Measurements from ENCODE around the gene MRFAP1.

Gene MRFAP1

GRCh38 chr4:6601661-6602250 lies 38.7 kb upstream of the MRFAP1 start:
- H3K36me3 ChIP-seq, result peaks cover 99% of the 10 kb centered on the region

GRCh38 chr4:6602289-6602688 lies 38.2 kb upstream of the MRFAP1 start:
- H3K27ac ChIP-seq, result no peak overlapping the region

More at GRCh38 chr4:6601661-6602250, 38.7 kb upstream of the MRFAP1 start:
- Histone ChIP-seq H3K27me3 (no peaks in the 10 kb centered on the region), H3K9me3 (no peaks in the 10 kb centered on the region), H3K4me3 (ENCODE audit: low read depth in 1 of 2, low read length in 1 of 2) (no peak overlapping the region), H3K27ac (no peak overlapping the region), H3K4me1 (ENCODE audit: control insufficient read depth in 1 of 2, insufficient read depth in 1 of 2, low read depth in 1 of 2, low read length in 1 of 2) (no peaks in the 10 kb centered on the region)
- TF ChIP-seq CTCF (IDR thresholded peaks at IDR 0.05), result no peak

GRCh38 chr4:6603128-6603527 lies 37.4 kb upstream of the MRFAP1 start:
- Histone ChIP-seq H3K4me1 (ENCODE audit: control insufficient read depth in 1 of 2, insufficient read depth in 1 of 2, low read depth in 1 of 2, low read length in 1 of 2) (no peaks in the 10 kb centered on the region), H3K36me3 (peaks cover 99% of the 10 kb centered on the region), H3K4me3 (ENCODE audit: low read depth in 1 of 2, low read length in 1 of 2) (no peak overlapping the region), H3K27me3 (no peaks in the 10 kb centered on the region), H3K27ac (no peak overlapping the region), H3K9me3 (no peaks in the 10 kb centered on the region)
- TF ChIP-seq CTCF (IDR thresholded peaks at IDR 0.05), result no peak

More at GRCh38 chr4:6602289-6602688, 38.2 kb upstream of the MRFAP1 start:
- H3K36me3 ChIP-seq, result peaks cover 99% of the 10 kb centered on the region
- no peak for TF ChIP-seq CTCF (IDR thresholded peaks at IDR 0.05)
- H3K4me3 ChIP-seq (ENCODE audit: low read depth in 1 of 2, low read length in 1 of 2), result no peak overlapping the region
- H3K4me1 ChIP-seq (ENCODE audit: control insufficient read depth in 1 of 2, insufficient read depth in 1 of 2, low read depth in 1 of 2, low read length in 1 of 2), result no peaks in the 10 kb centered on the region
- no peaks in the 10 kb centered on the region for H3K9me3 ChIP-seq
- no peaks in the 10 kb centered on the region for H3K27me3 ChIP-seq

- Histone ChIP-seq H3K4me1 (ENCODE audit: control insufficient read depth in 1 of 2, insufficient read depth in 1 of 2, low read depth in 1 of 2, low read length in 1 of 2) (no peaks in the 10 kb centered on the region), H3K9me3 (no peaks in the 10 kb centered on the region), H3K27ac (no peak overlapping the region), H3K4me3 (ENCODE audit: low read depth in 1 of 2, low read length in 1 of 2) (no peak overlapping the region), H3K36me3 (peaks cover 100% of the 10 kb centered on the region), H3K27me3 (no peaks in the 10 kb centered on the region)
- TF ChIP-seq CTCF (IDR thresholded peaks at IDR 0.05), result no peak
Measured at GRCh38 chr4:6605114-6605513, 35.4 kb upstream of the MRFAP1 start.

GRCh38 chr4:6605605-6606004 lies 34.9 kb upstream of the MRFAP1 start:
- Histone ChIP-seq H3K36me3 (peaks cover 100% of the 10 kb centered on the region), H3K27me3 (no peaks in the 10 kb centered on the region), H3K4me3 (ENCODE audit: low read depth in 1 of 2, low read length in 1 of 2) (no peak overlapping the region), H3K4me1 (ENCODE audit: control insufficient read depth in 1 of 2, insufficient read depth in 1 of 2, low read depth in 1 of 2, low read length in 1 of 2) (no peaks in the 10 kb centered on the region), H3K27ac (no peak overlapping the region), H3K9me3 (no peaks in the 10 kb centered on the region)
- TF ChIP-seq CTCF (IDR thresholded peaks at IDR 0.05), result no peak

Data from neutrophil (primary cell).